ENCODE measurements around the gene TRMT2A.

- no peak for TF ChIP-seq POLR2AphosphoS5 (IDR thresholded peaks at IDR 0.05; ENCODE audit: low read depth, low read length)
- no peak for TF ChIP-seq SIN3A (IDR thresholded peaks at IDR 0.05; ENCODE audit: borderline replicate concordance, insufficient read depth, low read length)
- TF ChIP-seq TAF1 (IDR thresholded peaks at IDR 0.05; ENCODE audit: borderline replicate concordance, insufficient read depth, low read length), result no peak
- no peak for TF ChIP-seq REST (IDR thresholded peaks at IDR 0.05; ENCODE audit: insufficient read depth in 1 of 2, low read depth in 2 of 2, low read length in 2 of 2)
Measured at GRCh38 chr22:20086763-20087162, 30.3 kb downstream of the TRMT2A start.
